Epithelial cell of prostate (primary cell): ENCODE data around the gene RPS6KA4.

Source experiments
- DNase-seq: peaks from one replicate; pipeline ENCODE4 v3.0.0-alpha.2; 2011; ENCODE audit warnings: low read depth, low spot score
- H3K27ac ChIP-seq: fragments of 450-650 bp; 2 replicates; pipeline ENCODE4 v1.5.1; 2017; ENCODE audit warnings: mild to moderate bottlenecking

Gene RPS6KA4

GRCh38 chr11:64343767-64344559, 15.0 kb upstream of the RPS6KA4 start:
- no peak for DNase-seq
- H3K27ac ChIP-seq: no peak overlapping the region

- no peak overlapping the region for H3K27ac ChIP-seq
These were observed 14.2 kb upstream of the RPS6KA4 start for GRCh38 chr11:64344787-64345186.

GRCh38 chr11:64347193-64347867, 11.6 kb upstream of the RPS6KA4 start:
- no peak for DNase-seq
- peak overlapping the region; percentile 54 for H3K27ac ChIP-seq

More at GRCh38 chr11:64344787-64345186, 14.2 kb upstream of the RPS6KA4 start:
- no peak for DNase-seq

- peak overlapping the region; percentile 54 for H3K27ac ChIP-seq
- no peak for DNase-seq
These were observed 10.5 kb upstream of the RPS6KA4 start for GRCh38 chr11:64348383-64349024.

- no peak overlapping the region for H3K27ac ChIP-seq
- no peak for DNase-seq
These were observed 10.0 kb upstream of the RPS6KA4 start for GRCh38 chr11:64349025-64349387.

- H3K27ac ChIP-seq: no peak overlapping the region
These were observed 9.6 kb upstream of the RPS6KA4 start for GRCh38 chr11:64349404-64349803.

GRCh38 chr11:64351136-64351631, 7.8 kb upstream of the RPS6KA4 start:
- DNase-seq: no peak
- no peak overlapping the region for H3K27ac ChIP-seq

More at GRCh38 chr11:64349404-64349803, 9.6 kb upstream of the RPS6KA4 start:
- DNase-seq: no peak

GRCh38 chr11:64352099-64352994, 6.6 kb upstream of the RPS6KA4 start:
- no peak for DNase-seq
- H3K27ac ChIP-seq: no peak overlapping the region

GRCh38 chr11:64352995-64353714, 5.8 kb upstream of the RPS6KA4 start:
- H3K27ac ChIP-seq: no peak overlapping the region
- no peak for DNase-seq

GRCh38 chr11:64353715-64354506, 5.1 kb upstream of the RPS6KA4 start:
- DNase-seq: no peak
- H3K27ac ChIP-seq: no peak overlapping the region

GRCh38 chr11:64355078-64355940, 3.7 kb upstream of the RPS6KA4 start:
- peak overlapping the region; percentile 45 for H3K27ac ChIP-seq

GRCh38 chr11:64356498-64357411, 2.2 kb upstream of the RPS6KA4 start:
- no peak for DNase-seq

More at GRCh38 chr11:64355078-64355940, 3.7 kb upstream of the RPS6KA4 start:
- no peak for DNase-seq

GRCh38 chr11:64357446-64357845, 1.5 kb upstream of the RPS6KA4 start:
- no peak for DNase-seq
- H3K27ac ChIP-seq: peak overlapping the region; percentile 93

More at GRCh38 chr11:64356498-64357411, 2.2 kb upstream of the RPS6KA4 start:
- peak overlapping the region; percentile 93 for H3K27ac ChIP-seq

- no peak for DNase-seq
- H3K27ac ChIP-seq: peak overlapping the region; percentile 93
These were observed 942 bp upstream of the RPS6KA4 start for GRCh38 chr11:64357904-64358535.

GRCh38 chr11:64358536-64358906, 441 bp upstream of the RPS6KA4 start:
- DNase-seq: no peak
- peak overlapping the region; percentile 93 for H3K27ac ChIP-seq
